Fibroblast of the aortic adventitia (primary cell): ENCODE results near the gene ZHX3. TPM values are rescaled to one million over a fixed set of nuclear protein-coding genes. Genes with fewer than 3 reads are reported as not detected.

Source experiments
- DNase-seq: peaks from one replicate; pipeline ENCODE4 v3.0.0-alpha.2; 2010; ENCODE audit warnings: low read depth
- H3K4me3 ChIP-seq: 2 replicates; pipeline ENCODE4 v1.5.1; 2011; ENCODE audit warnings: low read depth, mild to moderate bottlenecking, control low read depth, low read length, moderate library complexity
- CTCF ChIP-seq: IDR thresholded peaks from 2 replicates; pipeline ENCODE4 v1.5.1; 2011; ENCODE audit warnings: mild to moderate bottlenecking, low read length, control low read depth, inconsistent platforms; ENCODE audit not compliant: insufficient read depth
- small RNA-seq: library from RNA; depleted of rRNA; stranded (forward); fragments of <200 nt; gene quantifications from one replicate; pipeline ENCODE3, GENCODE V24; 2012
- total RNA-seq: library from RNA; depleted of rRNA; stranded (reverse); fragments of >200 nt; gene quantifications from 2 replicates; pipeline ENCODE4 v1.2.3, GENCODE V29; 2012; ENCODE audit warnings: low replicate concordance

ZHX3 gene
- total RNA-seq, 1 donor = 47.2 TPM

DNA sequence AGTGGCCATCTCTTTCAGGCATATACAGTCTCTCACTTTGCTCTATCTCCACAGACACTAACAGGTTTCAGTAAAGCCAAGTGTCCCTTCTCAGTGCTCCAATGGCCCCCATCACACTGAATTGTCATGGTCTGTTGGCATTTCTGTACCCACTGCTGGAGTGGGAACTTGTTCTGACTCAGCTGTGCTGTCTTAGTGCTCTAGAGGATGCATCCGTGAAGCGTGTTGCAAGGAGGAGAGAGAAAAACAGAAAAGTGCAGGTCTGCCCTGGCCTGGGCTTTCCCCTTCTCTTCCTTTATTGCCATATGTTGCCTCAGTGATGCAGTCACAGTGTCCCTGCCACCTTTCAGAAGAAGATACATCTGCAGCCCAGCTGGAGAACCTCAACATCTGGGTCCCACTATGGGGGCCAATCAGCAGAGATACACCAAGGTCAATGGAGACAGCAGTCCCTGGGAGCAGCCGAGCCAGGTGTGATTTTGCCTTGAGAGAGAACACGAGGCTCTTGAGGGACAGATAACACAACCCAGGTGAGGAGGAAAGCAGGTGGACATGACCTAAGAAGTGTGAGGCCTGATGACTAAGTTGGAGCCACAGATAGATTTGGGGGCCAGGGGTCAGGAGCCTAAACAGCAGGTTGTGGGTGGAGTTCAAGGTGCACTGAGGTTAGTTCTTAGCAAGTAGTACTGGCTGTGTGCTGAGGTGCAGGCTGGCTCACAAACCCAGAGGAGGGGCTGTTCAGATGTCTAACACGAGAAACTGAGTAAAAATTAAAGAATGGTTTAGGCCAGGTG lies 185.7 kb downstream of the ZHX3 start:
- DNase-seq = no peak
- no peak overlapping the region for H3K4me3 ChIP-seq
- no peak for TF ChIP-seq CTCF

Small RNA genes within 50 kb of the gene (small RNA-seq; reads per million reads assigned to genes)
- gene AL022394.1 (not detected), gene MIR6871 (not detected), gene RN7SL615P (not detected)

Other genes starting within 250 kb of the ZHX3 start
- 38.0 and 56.4 TPM in 2 replicates for gene PLCG1, start 180.2 kb downstream of the ZHX3 start, total RNA-seq
- gene LPIN3, start 23.1 kb upstream of the ZHX3 start, total RNA-seq = 3.4 and 5.3 TPM in 2 replicates
- gene EMILIN3, start 49.1 kb upstream of the ZHX3 start, total RNA-seq = not detected in 2 replicates